HG03135 (cell line): Measurements from ENCODE around the gene PEF1.

Experiments
- ATAC-seq: cut with Tn5 transposase; IDR thresholded peaks from one replicate; pipeline ENCODE4 v1.9.1; 2021; ENCODE audit warnings: mild to moderate bottlenecking, moderate library complexity; ENCODE audit not compliant: unreplicated experiment

The PEF1 gene

DNA sequence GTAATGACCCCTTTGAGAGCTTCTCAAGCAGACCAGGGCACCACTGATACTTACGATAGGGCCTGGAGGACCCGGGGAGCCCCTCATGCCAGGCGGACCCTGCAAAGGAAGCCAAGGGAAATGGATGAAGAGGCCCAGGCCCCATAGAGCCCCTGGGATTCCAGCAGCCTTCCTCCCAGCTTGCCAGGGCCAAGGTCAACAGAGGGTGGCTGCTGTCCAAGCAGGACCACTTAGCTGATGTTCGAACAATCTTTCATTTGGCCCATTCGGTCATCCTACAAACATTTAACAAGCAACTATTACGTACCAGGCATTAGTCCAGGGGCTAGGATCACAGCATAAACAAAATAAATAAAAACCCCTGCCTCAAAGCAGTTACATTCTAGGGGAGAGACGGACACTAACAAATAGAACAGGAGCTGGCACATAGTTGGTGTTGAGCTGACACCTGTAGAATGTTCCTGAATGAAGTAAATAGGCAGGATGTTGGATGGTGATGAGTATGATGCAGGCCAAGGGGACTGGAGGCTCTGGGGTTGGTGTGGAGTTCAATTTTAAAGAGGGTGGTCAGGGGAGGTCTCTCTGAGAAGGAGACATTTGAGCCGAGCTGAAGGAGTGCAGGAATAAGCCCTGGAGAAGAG lies 27.0 kb upstream of the PEF1 start:
- no peak for ATAC-seq

- no peak for ATAC-seq
Measured at GRCh38 chr1:31671147-31671546, 26.5 kb upstream of the PEF1 start.

GRCh38 chr1:31670593-31670964 lies 25.9 kb upstream of the PEF1 start:
- no peak for ATAC-seq

DNA sequence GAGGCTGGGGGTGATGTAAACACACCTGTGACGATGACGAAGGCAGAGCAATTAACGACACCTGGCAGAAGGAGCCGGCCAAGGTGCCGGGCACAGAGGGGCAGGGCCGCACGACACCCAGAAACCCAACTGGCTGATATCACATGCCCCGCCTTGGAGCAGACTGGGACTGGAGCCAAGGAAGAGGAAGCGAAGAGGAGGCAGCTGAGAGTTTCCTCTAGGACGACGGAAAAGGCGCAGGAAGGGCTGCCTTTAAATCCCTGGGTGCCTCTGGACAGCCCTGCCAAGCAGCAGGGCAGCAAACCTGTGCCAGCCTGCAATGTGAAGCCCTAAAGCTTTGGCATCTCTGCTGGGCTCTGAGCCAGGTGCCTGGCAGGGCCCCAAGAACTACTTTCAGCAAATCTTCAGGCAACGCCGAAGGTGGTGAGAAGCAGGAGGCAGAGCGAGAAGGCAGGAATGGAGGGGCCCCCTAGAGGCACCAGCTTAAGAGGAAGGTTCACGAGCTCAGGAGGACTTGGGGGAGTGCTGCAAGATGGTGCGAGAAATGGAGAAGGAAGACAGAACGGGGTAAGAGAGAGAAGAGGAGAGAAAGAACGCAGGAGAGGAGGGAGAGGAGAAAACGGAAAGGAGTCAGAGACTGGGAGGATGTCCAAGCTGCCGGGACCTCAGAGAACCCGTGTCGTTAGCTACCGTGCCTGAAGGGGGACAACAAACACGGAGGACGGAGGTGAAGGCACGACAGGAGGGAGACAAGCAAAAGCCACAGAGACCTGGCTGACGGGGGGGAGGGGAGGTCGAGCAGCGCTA lies 25.3 kb upstream of the PEF1 start:
- ATAC-seq, result no peak

DNA sequence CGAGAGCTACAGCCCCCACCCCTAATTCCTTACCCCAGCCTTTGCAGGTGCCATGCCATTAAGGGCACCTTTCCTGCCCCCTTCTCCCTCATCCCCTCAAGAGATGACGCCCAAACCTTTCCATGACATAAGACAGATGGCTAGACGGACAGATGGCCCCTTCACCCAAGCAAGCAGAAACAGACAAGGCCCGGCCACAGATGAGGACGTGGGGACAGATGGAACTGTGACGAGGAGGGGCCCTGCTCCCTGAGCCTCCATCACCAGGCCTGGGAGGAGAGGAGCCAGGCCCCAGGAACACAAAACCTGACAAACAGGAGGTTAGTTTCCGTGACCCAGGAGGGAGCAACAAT lies 24.7 kb upstream of the PEF1 start:
- ATAC-seq, result no peak

- no peak for ATAC-seq
Measured at GRCh38 chr1:31668303-31668883, 23.7 kb upstream of the PEF1 start.

- no peak for ATAC-seq
Measured at GRCh38 chr1:31667065-31667785, 22.5 kb upstream of the PEF1 start.

GRCh38 chr1:31666263-31666963 lies 21.7 kb upstream of the PEF1 start:
- ATAC-seq, result no peak

DNA sequence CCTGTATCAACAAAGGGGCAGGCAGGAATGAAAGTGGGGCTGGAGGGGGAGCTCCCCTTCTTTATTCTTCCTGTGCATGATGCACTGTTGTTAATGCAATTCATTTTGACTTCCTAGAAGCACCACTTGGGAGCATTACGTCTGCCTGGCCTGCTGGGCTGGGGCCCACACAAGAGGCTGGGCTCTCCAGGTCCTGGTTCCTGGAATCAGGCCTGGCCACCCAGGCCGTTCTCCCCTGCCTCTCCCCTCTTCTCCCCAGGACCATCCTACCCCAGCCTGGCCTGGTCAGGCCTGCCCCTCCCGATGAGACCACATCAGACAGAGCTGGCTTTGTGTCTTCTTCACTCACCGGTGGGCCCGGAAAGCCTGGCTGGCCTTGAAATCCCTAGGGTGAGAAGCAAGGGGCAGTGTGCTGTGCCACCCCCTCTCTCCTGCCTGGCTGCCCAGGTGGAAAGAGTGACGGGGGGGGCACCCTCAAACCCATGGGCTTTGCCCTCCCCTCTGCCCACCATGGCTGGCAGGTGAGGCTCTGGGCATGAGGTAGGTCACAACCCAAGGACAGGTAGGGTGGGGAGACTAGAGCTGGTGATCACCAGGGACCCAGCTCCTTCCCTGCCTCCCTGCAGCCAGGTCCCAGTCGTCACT lies 20.7 kb upstream of the PEF1 start:
- no peak for ATAC-seq

GRCh38 chr1:31664528-31664927 lies 19.9 kb upstream of the PEF1 start:
- no peak for ATAC-seq

GRCh38 chr1:31663622-31664452 lies 19.2 kb upstream of the PEF1 start:
- no peak for ATAC-seq

- no peak for ATAC-seq
Measured at GRCh38 chr1:31662463-31662862, 17.8 kb upstream of the PEF1 start.

DNA sequence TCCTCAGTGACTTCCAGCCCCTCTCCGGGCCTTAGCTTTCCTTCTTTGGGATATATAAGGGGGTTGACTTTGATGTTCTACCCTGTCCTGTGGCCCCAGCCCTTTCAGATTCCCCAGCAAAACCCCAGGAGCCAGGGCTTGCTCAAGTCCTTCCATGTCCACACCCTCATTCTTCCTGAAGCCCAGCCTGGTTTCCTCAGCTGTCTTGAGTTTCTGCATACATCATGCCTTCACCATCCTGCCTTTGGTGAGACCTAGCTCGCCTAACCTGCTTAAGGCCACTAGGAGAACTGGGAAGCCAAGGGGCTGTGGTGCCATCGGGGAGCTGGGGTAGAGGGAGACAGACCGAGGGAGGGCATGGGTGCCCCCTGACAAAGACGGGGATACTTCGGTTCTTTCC lies 17.2 kb upstream of the PEF1 start:
- ATAC-seq, result no peak

DNA sequence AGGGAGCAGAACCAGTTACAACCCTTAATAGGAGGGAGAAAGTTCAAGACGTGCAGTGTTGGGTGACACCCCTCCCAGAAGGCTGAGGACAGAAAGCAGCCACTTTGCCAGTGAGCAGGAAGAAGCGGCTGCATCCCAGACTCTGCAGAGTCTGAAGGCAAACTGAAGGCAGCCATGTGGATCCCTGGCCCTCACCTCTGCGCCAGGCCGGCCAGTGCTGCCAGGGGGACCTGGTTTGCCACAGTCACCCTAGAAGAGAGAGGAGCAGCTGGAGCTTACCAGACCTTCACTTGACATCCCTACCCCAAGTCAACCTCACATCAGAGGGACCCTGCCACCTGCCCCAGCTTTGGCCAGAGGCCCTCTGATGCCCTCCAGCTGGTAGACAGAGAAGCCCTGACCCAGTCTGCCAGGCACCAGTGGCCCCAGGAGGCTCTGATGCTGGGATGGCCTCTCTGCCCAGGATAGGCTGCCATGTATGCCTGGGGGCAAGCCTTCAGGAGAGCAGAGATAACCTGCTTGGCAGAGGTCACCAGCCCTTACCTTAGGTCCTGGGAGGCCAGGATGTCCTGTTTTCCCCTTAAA lies 16.3 kb upstream of the PEF1 start:
- no peak for ATAC-seq

DNA sequence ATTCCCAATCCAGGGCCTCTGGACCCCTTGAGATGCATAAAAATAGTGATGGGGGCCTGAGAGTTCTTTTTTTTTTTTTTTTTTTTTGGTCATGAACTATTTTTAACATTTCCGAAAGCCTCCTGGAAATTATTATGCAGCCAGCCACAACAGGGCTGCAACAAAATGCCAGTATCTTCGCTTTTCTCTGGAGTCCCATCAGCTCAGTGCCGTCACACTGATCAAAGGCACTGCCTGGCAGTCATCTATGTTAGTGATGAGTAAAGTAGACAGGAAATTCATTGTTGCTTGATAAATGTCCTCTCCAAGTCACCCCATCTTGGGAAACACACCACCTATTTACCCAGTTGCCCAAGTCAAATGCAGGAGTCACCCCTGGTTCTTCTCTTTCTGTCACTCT lies 15.2 kb upstream of the PEF1 start:
- ATAC-seq, result no peak

GRCh38 chr1:31658721-31659120 lies 14.0 kb upstream of the PEF1 start:
- ATAC-seq, result no peak

GRCh38 chr1:31657972-31658510 lies 13.4 kb upstream of the PEF1 start:
- no peak for ATAC-seq

DNA sequence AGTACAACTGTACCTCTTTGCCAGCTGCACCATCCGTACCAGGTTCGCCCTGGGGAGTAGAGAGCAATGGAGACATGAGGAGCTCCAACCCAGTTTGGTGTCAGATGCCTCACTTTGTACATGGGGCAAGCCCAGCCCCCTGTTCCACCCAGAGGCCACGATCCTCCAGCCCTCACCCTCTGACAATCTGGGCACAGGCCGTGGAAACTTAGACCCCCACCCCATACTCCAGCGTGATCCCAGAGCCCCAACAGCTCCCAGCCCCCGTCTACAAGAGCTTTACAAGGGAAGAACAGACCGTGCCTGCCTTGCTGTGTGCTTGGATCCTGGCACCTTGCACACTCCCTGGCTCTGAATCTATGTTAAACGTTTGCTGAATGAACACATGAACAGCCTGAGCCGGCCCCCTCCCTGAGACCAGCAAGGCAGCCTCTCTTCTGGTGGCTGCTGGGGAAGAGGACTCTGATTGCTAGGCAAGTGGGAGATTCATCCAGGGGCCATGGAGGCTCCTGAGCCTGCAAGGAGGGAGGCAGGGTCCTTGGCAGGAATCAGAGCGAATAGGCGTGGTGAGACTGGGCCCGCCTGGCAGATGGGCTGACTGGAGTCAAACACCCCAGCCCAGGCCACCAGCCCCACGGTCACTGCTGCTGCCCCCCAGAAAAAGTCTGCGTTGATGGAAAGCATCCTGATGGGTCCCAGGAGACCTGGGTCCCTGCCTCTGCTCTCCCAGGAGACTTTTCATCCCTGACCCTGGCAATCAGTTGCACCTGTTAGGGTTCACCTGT lies 12.5 kb upstream of the PEF1 start:
- no peak for ATAC-seq
